K562 (cell line): ENCODE results near the gene HBP1. TPM values are rescaled to one million over a fixed set of nuclear protein-coding genes. Genes with fewer than 3 reads are reported as not detected.

ENCODE experiments used
- ATF7 ChIP-seq: fragments of 450-650 bp; IDR thresholded peaks from 2 replicates; pipeline ENCODE4 v1.7.1; 2014; ENCODE audit warnings: mild to moderate bottlenecking, moderate library complexity
- EGR1 ChIP-seq: fragments of 450-650 bp; conservative IDR thresholded peaks from 2 replicates; pipeline ENCODE4 v1.6.1; 2017; ENCODE audit warnings: mild to moderate bottlenecking
- ESRRB ChIP-seq: fragments of 250-450 bp; sonication (Bioruptor Pico); IDR thresholded peaks from 2 replicates; pipeline ENCODE4 v1.5.0; 2020; ENCODE audit warnings: mild to moderate bottlenecking, moderate library complexity, borderline replicate concordance
- LARP7 ChIP-seq: fragments of 450-650 bp; IDR thresholded peaks from 2 replicates; pipeline ENCODE4 v1.6.1; 2016
- MAFF ChIP-seq: IDR thresholded peaks from 2 replicates; pipeline ENCODE4 v1.6.1; 2012; ENCODE audit warnings: low read length, improper control_type of control experiment
- MBD2 ChIP-seq: sonication (generic); IDR thresholded peaks from 2 replicates; pipeline ENCODE4 v1.6.1; 2016; ENCODE audit warnings: low read depth, borderline replicate concordance
- NR2C1 ChIP-seq, 2 experiments: fragments of 450-650 bp; IDR thresholded peaks; 2 replicates each; pipeline ENCODE4 v1.6.1; 2017; ENCODE audit warnings: mild to moderate bottlenecking in 2 of 2, antibody characterized with exemption in 1 of 2, inconsistent platforms in 1 of 2, missing compliant biosample characterization in 1 of 2, missing genetic modification characterization in 1 of 2
- PHB ChIP-seq: fragments of 250-450 bp; sonication (Bioruptor Pico); IDR thresholded peaks from 2 replicates; pipeline ENCODE4 v1.5.0; 2021
- POLR2A ChIP-seq: fragments of 450-650 bp; conservative IDR thresholded peaks from 2 replicates; pipeline ENCODE4 v1.6.1; 2016
- RBM17 ChIP-seq: fragments of 200-400 bp; formaldehyde crosslinking; IDR thresholded peaks from 2 replicates; pipeline ENCODE4 v1.6.1; 2017; ENCODE audit warnings: low read depth, mild to moderate bottlenecking, low read length, borderline replicate concordance
- RREB1 ChIP-seq: fragments of 250-450 bp; sonication (Bioruptor Pico); IDR thresholded peaks from 2 replicates; pipeline ENCODE4 v1.4.0; 2020
- TBL1XR1 ChIP-seq, 2 experiments: IDR thresholded peaks; 2 replicates each; pipeline ENCODE4 v1.6.1; 2012; ENCODE audit warnings: improper control_type of control experiment in 2 of 2, low read length in 2 of 2, mild to moderate bottlenecking in 1 of 2
- ZNF280B ChIP-seq: fragments of 250-450 bp; sonication (Bioruptor Pico); IDR thresholded peaks from 2 replicates; pipeline ENCODE4 v1.5.1; 2021; ENCODE audit warnings: mild to moderate bottlenecking
- ZNF282 ChIP-seq: sonication (generic); formaldehyde crosslinking; IDR thresholded peaks from 2 replicates; pipeline ENCODE4 v1.8.1; 2023; ENCODE audit warnings: missing genetic modification reagents
- ZNF639 ChIP-seq, 2 experiments: fragments of 200-800 bp in 1 of 2; sonication (Bioruptor generic) in 1 of 2; sonication (generic) in 1 of 2; formaldehyde crosslinking in 1 of 2; IDR thresholded peaks in 1 of 2; conservative IDR thresholded peaks in 1 of 2; 2 replicates each; pipeline versions ENCODE4 v1.5.0 to v1.6.1; 2016 to 2020; ENCODE audit warnings: missing compliant biosample characterization in 1 of 2, missing genetic modification characterization in 1 of 2, missing genetic modification reagents in 1 of 2
- polyA plus RNA-seq, 8 experiments: library from polyadenylated mRNA; depleted of rRNA in 4 of 8; stranded (reverse) in 5 of 8; unstranded in 3 of 8; fragments of >200 nt; fragmentation: Nextera tagmentation in 2 of 8; fragmentation: Illumina TruSeq in 1 of 8; extraction: Ambion mirVana in 2 of 8; extraction: Trizol in 1 of 8; gene quantifications; 2 replicates each; pipeline versions ENCODE4 v1.2.1 to v1.2.3, GENCODE V29; 2011 to 2014; ENCODE audit warnings: inconsistent platforms in 1 of 8, missing spikeins in 1 of 8
- total RNA-seq, 7 experiments: library from RNA; depleted of rRNA in 6 of 7; stranded (reverse); fragments of >200 nt in 6 of 7; fragmentation: Illumina TruSeq in 2 of 7; extraction: Trizol in 2 of 7; gene quantifications; 2 replicates each; pipeline versions ENCODE4 v1.2.1 to v1.2.3, GENCODE V29; 2011 to 2021; ENCODE audit warnings: low replicate concordance in 1 of 7
- TF ChIP-seq, protein P1 (sequence below), 3 experiments: fragments of 200-800 bp in 1 of 3; sonication (Bioruptor generic) in 1 of 3; sonication (generic) in 1 of 3; formaldehyde crosslinking in 1 of 3; IDR thresholded peaks; 2 replicates each; pipeline versions ENCODE4 v1.6.1 to v1.8.0; 2016 to 2022; ENCODE audit warnings: mild to moderate bottlenecking in 2 of 3, missing compliant biosample characterization in 2 of 3, missing genetic modification characterization in 2 of 3, missing genetic modification reagents in 1 of 3

HBP1 gene
- total and polyA plus RNA-seq, 9 of the 15 experiments (the other 6 are each of a cell fraction or from before 2014, with no cell fraction given): 18.7 to 59.9 (median 27.0) TPM

GRCh38 chr7:107169120-107170050 lies 582 bp downstream of the HBP1 start (continued):
- TF ChIP-seq ZNF639 (CRISPR knock-in tag; conservative IDR thresholded peaks at IDR 0.05 in 1 of 2, IDR thresholded peaks at IDR 0.05 in 1 of 2): peak in 1 of 2 experiments; percentile 80; a peak in 2 of 4 replicates
- peak; percentile 21 for TF ChIP-seq MBD2
- TF ChIP-seq TBL1XR1 (IDR thresholded peaks at IDR 0.05; ENCODE audit: low read length in 2 of 2): peak; percentile 95
- TF ChIP-seq RBM17: no peak
- TF ChIP-seq NR2C1 (IDR thresholded peaks at IDR 0.05): peak; percentile 64
- TF ChIP-seq NR2C1 (tag; IDR thresholded peaks at IDR 0.05): peak; percentile 72
- TF ChIP-seq EGR1: peak; percentile 48
- 0 out of 2 replicates have a peak, but pooled peaks have one; percentile 44 for TF ChIP-seq RREB1 (CRISPR knock-in tag)
- no peak for TF ChIP-seq MAFF
- TF ChIP-seq ESRRB (CRISPR knock-in tag): no peak
- peak; percentile 86 for TF ChIP-seq ATF7
- TF ChIP-seq POLR2A: peak; percentile 84
- TF ChIP-seq ZNF280B: no peak
- TF ChIP-seq ZNF282 (CRISPR knock-in tag): no peak
- no peak for TF ChIP-seq PHB (CRISPR knock-in tag)
- TF ChIP-seq, protein P1, sequence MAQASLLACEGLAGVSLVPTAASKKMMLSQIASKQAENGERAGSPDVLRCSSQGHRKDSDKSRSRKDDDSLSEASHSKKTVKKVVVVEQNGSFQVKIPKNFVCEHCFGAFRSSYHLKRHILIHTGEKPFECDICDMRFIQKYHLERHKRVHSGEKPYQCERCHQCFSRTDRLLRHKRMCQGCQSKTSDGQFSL (CRISPR knock-in tag; IDR thresholded peaks at IDR 0.05): 0 out of 2 replicates have a peak, but pooled peaks have one; percentile 33
- TF ChIP-seq, protein P1 (tag; IDR thresholded peaks at IDR 0.05): peak in 1 of 2 experiments; percentile 16; a peak in 1 of 4 replicates
- TF ChIP-seq LARP7: 0 out of 2 replicates have a peak, but pooled peaks have one; percentile 18
